CD1c-positive myeloid dendritic cell (primary cell): Measurements from ENCODE around the gene NR2F1.

ENCODE experiments used
- DNase-seq: peaks from one replicate; pipeline ENCODE4 v3.0.0-alpha.2; 2016; ENCODE audit errors: extremely low spot score

Gene NR2F1

GRCh38 chr5:93577854-93578812 lies 4.9 kb upstream of the NR2F1 start:
- no peak for DNase-seq

DNA sequence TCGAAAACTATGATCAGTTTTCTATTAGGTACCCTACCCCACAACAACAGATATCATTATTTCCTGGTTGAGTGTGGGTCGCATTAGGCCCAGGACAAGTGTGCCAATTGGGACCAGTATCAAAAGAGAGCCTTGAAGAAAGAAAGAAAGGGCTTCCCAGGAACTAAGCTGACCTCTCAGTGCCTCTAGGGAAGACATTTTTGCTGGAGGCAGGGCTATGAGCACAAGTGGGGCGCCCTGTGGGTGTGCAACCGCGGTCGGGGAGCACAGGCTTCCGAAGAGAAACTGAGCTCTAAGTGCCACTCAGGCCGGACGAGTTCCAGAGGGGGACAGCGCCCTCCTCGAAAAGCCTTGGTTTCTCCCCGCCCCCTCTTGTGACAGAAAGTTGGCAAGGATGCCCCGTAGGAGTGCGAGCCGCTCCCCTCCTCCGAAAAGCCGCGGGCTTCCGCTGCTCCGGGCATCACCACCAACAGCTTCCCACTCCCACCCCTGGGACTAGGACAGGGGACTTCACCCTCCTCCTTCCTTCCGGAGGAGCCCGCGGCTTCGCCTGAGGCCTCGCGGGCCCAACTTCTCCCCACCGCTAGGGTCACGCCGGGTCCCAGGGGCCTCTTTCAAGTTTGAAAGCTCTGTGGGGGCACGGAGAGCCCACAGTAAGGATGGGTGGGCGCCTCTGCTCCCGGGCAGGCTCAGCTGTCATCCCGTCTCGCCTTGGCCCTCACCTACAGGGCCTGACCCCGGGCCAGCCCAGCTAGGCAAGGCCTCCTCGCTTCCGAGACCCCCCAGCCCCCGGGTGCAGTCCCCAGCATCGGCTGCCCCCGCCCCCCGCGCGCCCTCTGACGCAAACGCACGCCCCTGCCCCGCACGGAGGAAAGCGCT lies 4.0 kb upstream of the NR2F1 start:
- DNase-seq: no peak

DNA sequence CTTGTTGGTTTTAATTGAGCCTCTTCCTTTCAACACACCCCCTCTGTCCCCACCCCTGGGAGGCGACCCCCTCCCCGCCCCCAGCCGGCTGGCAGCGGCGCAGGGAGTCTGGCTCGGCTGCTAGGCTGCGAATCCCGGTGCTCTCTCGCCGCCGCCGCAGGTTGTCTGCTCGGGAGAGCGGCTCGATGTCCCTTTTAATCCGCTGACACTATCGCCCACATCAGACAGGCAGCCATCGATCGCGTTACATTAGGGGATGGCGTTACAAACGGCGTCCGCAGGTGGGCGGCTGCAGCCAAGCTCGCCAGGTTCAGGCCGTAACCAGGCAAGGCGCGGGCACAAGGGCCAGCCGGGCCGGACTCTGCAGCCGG lies 3.3 kb upstream of the NR2F1 start:
- DNase-seq: no peak

DNA sequence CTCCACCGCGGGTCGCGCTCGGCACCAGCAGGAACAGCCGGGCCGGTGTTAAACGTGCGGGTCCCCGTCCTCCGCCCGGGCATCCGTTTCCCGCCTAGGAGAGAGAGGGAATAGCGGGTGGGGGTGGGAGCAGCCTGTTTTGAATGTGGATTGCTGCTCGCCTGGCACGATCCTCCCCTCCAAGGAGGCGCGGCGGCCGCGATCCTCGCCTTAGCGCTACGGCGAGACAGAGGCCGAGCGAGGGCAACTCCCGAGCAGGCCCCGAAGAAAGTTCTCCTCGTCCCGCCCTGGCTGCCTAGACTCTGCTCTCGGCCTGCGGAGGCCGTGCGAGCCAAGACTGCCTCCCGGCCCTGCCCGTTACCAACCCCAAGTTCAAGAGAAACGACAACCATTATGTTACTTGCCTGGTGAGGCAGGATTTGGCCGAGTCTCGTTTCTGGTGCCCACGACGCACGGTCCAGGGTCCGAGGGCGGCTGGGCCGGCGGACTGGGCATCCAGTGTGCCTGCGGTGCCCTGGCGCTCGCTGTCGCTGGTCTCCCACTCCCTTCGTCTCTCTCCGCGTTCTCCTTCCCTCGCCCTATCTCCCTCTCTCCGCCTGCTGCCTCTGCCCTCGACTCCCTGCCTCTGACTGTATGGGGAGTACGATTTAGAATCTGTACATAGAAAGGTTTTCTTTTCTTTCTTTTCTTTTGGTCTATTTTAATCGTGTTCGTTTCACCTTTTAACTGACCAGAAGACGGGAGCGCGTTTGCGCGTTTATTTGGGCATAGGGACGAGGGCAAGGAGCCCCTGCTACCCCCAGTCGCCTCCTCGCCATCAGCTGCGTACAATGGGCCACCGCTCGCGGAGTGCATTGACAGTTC lies 2.7 kb upstream of the NR2F1 start:
- DNase-seq: no peak

DNA sequence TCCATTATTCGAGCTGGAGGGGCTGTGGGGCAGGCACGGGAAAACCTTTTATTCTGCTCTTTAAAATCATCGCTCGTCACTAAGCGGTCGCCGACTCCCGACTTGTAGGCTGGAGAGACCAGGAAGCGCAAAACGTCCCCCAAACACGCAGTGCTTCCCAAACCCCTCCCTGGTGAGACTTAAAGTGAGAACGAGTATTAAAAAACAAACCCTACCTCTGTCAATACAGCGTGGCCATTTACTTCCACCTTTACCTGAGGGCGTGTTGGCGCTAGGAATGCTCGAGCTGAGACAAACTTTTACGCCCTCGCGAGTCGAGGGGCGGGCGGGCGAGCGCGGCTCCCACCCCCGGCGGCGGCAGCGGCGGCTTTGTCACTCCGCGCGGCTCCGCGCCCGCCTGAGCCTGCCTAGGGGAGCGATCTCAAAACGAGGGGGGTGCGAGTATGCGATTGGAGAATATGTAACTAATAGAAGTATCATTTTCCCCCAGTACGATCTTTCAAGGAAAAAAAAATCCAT lies 2.0 kb upstream of the NR2F1 start, which contains the start of gene NR2F1-AS1:
Gene NR2F1-AS1, minus strand, starts transcription at position 293 of the 519 bp plus-strand sequence.
- DNase-seq: no peak

DNA sequence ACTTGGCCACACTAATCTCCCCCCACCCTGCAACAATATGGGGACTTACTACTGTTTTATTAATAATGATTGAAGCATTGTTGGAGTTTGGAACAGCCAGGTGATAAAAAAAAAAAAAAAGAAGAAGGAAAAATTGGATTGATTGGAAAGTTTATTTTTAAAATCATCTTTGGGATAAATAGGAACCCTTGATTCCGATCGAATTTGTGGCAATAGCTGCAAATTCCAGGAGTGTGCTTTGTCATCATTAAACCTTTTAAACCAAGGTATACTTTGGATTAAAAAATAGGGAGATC lies 907 bp upstream of the NR2F1 start:
- no peak for DNase-seq

- DNase-seq: no peak
Measured at GRCh38 chr5:93583439-93583767, 381 bp downstream of the NR2F1 start.

DNA sequence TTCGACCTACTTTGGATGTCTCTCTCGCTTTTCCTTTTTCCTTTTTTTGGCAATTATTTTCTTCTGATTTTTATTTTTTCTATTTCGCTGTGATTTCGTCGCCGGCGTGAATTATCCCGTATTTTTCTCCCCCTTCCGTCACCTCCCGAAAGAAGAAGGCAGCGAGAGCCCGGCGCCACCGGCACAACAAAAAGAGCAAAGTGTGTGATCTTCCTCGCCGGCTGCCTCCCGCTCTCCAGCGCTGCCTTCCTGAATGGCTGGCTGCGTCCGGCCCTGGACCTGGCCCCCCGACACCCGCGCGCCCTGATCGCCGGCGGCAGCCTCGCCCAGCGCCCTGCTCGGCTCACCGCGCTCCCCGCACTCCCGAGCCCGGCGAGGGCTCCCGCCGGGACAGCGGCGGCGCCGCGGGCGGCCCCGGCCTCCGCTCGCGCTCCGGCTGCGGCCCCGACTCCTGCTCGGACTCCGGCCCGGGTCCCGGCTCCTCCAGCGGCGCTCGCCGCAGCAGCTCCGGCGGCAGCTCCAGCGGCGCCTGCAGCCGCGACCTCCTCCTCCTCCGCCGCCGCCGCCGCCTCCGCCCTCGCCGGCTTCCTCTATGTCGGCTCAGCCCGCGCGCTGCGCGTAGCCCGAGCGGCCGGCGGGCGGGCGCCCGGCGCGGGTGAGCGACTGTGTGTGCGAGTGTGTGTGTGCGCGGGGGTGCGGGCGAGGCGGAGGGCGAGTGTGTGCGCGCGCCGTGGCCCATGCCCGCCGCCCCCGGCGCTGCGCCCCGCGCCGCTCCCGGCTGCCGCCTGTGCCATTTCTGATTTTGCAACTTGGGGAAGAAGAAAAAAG lies 960 bp downstream of the NR2F1 start:
- peak; percentile 57 for DNase-seq

DNA sequence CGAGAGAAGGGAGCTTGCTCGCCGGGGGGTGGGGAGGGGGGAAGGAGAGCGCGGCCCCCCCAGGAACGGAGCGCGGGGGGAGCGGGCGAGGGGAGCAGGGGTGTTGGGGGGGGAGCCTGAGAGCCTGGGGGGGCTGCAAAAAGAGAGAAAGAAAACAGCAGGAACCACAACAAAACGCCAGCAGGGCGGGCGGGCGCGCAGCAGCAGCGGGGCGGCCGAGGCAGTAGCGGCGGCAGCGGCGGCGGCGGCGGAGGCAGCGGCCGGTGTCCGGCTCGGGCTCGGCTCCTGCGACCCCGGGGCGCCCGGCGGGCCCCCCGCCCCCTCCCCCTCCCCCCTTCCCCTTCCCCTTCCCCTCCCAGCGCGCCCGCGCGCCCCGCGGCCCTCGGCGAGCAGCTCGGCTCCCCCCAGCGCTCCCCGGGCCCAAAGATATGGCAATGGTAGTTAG lies 1.6 kb downstream of the NR2F1 start:
- no peak for DNase-seq

GRCh38 chr5:93585041-93585766 lies 2.2 kb downstream of the NR2F1 start:
- peak; percentile 31 for DNase-seq

GRCh38 chr5:93585767-93586385 lies 2.9 kb downstream of the NR2F1 start:
- DNase-seq: no peak

- no peak for DNase-seq
Measured at GRCh38 chr5:93586736-93587596, 3.9 kb downstream of the NR2F1 start.

DNA sequence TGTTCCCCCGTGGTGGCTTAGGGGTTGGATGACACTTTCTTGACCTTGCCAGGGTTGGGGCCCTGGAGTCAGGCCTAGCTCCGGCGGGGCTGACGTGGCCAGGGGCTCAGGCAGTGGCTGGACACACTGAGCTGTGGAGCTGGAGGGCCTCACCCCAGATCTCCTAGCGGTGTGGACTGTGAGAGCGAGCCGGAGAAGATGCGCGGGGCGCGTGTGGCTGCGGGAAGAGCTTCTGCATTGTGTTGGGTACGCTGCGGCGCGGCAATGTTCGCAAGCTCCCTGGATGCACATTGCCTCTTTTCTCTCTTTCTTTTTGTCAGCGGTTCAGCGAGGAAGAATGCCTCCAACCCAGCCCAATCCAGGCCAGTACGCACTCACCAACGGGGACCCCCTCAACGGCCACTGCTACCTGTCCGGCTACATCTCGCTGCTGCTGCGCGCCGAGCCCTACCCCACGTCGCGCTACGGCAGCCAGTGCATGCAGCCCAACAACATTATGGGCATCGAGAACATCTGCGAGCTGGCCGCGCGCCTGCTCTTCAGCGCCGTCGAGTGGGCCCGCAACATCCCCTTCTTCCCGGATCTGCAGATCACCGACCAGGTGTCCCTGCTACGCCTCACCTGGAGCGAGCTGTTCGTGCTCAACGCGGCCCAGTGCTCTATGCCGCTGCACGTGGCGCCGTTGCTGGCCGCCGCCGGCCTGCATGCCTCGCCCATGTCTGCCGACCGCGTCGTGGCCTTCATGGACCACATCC lies 4.8 kb downstream of the NR2F1 start:
- DNase-seq: no peak

- no peak for DNase-seq
Measured at GRCh38 chr5:93588352-93589151, 5.5 kb downstream of the NR2F1 start.

GRCh38 chr5:93589152-93589828 lies 6.3 kb downstream of the NR2F1 start:
- no peak for DNase-seq

DNA sequence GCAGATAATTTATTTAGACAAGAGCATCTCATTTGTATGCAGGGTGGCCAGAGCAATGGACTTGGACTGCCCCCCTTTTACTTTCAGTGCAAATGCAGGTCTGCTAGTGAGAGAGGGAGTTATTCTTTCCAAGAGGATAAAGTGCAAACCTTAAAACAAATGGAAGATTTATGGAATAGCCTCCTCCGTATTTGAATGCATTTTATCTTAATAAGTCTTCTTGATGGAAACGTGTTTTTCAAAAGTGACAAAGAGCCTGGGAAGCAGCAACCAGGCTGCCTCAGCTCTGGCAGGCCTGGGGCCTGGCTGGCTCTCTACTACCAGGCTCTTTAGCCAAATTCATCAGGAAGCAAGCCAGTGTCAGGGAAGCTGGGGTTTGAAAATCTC lies 6.8 kb downstream of the NR2F1 start:
- no peak for DNase-seq

GRCh38 chr5:93590493-93590892 lies 7.5 kb downstream of the NR2F1 start:
- no peak for DNase-seq
